Measurements from ENCODE around the gene CNDP2.

DNA sequence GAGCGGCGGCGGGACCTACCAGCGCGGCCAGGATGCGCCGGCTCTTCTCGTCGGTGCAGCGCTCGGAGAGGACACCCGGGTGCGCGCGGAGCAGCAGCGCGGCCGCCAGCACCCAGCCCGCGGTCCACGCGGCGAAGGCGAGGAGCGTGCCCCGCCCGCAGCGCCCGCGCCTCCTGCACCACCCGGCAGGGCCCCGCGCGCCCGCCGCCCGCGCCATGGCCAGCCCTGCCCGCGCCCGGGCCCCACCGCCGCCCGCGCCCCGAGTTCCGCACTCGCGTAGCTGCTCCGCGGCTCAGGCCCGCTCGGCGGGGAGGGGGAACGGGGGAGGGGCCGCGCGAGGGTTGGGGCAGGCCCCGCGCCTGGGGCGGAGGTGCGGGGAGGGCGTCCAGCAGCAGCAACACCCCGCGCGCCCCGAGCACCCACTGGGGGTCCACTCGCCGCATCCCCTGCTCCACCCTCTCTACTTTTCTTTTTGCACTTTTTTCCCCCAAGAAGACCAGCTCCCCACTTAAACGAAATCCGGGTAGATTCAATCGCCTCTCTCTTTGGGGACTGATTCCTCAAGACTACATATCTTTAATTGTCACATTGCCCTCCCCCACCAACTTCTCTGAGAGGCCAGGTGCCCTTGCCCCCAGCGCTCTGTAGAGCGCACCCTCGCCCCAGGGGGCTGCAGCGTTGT lies 39.0 kb upstream of the CNDP2 start, which contains the start of gene DIPK1C:
- no peak for TF ChIP-seq EZH2 (IDR thresholded peaks at IDR 0.05; ENCODE audit: low read depth)
- TF ChIP-seq, protein P1, sequence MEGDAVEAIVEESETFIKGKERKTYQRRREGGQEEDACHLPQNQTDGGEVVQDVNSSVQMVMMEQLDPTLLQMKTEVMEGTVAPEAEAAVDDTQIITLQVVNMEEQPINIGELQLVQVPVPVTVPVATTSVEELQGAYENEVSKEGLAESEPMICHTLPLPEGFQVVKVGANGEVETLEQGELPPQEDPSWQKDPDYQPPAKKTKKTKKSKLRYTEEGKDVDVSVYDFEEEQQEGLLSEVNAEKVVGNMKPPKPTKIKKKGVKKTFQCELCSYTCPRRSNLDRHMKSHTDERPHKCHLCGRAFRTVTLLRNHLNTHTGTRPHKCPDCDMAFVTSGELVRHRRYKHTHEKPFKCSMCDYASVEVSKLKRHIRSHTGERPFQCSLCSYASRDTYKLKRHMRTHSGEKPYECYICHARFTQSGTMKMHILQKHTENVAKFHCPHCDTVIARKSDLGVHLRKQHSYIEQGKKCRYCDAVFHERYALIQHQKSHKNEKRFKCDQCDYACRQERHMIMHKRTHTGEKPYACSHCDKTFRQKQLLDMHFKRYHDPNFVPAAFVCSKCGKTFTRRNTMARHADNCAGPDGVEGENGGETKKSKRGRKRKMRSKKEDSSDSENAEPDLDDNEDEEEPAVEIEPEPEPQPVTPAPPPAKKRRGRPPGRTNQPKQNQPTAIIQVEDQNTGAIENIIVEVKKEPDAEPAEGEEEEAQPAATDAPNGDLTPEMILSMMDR (conservative IDR thresholded peaks at IDR 0.05), result no peak
